ENCODE measurements around the gene ETS1. TPM values are rescaled to one million over a fixed set of nuclear protein-coding genes. Genes with fewer than 3 reads are reported as not detected.

ETS1 gene
- total RNA-seq, 2 donors from 2014 or later, result 19.3 to 37.6 TPM

DNA sequence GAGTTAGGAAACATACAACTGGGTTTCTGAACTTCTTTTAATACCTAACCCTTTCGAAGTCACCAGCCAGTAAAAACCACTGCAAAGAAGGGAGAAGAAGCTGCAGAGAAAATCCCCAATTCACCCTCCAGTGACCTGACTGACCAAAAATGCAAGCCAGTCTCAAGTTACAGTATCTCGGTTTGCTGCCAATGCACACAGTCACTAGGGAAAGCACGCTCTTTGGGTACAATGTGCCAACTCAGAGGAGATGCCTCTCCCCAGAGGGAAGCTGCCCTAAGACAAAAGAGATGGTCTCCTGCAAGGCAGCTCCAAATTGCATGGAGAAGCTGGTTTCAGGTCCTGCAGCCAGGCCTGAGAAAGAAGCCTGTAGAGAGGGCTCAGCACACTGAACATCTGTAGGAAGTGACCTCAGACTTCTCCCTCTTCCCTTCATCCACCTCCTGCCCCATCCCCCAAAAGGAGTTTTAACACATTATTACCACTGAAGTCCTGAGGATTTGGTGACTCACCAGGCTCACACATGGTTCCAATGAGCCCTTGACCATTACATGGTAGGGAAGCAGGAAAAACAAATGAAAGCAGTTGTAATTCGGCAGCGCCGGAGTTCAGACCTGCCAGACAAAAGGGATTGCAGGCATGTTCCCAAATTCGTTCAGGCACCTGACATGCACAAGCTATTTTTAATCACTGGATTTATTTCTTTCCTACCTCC lies 90.1 kb downstream of the ETS1 start:
- no peak overlapping the region for H3K9ac ChIP-seq (ENCODE audit: low read depth in 2 of 2, low read length in 2 of 2)

DNA sequence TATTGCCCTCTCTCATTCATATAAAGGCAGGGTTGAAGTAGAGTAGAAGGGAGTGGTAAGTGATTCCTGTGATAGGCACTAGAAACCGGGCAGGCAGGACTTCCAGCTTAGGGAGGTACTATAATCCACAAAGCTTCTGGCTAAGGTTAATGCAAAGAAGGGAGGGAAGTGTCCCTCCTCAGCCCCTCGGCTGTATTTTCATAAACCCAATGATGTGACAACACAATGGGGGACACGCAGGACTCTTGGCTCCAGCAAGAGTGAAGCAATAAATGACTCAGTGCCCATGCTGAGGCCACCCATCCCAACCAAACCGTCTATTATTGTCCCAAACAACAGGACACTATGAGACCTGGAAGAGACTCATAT lies 90.7 kb downstream of the ETS1 start:
- no peak for DNase-seq
- Histone ChIP-seq H3K36me3 (no peaks in the 10 kb centered on the region), H3K27ac (peak overlapping the region; percentile 58), H3K27me3 (no peaks in the 10 kb centered on the region), H3K9me3 (no peaks in the 10 kb centered on the region), H3K4me1 (peaks cover 18% of the 10 kb centered on the region), H3K9ac (ENCODE audit: low read depth in 2 of 2, low read length in 2 of 2) (peak overlapping the region in 1 of 2 donors; percentile 6), H3K4me3 (no peak overlapping the region)
- TF ChIP-seq, protein P1, sequence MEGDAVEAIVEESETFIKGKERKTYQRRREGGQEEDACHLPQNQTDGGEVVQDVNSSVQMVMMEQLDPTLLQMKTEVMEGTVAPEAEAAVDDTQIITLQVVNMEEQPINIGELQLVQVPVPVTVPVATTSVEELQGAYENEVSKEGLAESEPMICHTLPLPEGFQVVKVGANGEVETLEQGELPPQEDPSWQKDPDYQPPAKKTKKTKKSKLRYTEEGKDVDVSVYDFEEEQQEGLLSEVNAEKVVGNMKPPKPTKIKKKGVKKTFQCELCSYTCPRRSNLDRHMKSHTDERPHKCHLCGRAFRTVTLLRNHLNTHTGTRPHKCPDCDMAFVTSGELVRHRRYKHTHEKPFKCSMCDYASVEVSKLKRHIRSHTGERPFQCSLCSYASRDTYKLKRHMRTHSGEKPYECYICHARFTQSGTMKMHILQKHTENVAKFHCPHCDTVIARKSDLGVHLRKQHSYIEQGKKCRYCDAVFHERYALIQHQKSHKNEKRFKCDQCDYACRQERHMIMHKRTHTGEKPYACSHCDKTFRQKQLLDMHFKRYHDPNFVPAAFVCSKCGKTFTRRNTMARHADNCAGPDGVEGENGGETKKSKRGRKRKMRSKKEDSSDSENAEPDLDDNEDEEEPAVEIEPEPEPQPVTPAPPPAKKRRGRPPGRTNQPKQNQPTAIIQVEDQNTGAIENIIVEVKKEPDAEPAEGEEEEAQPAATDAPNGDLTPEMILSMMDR (IDR thresholded peaks at IDR 0.05), result no peak
- intact Hi-C loops (cut with DNase I), result no loop called here

More for the DNA sequence above, 90.1 kb downstream of the ETS1 start:
- no peak for DNase-seq
- peaks cover 18% of the 10 kb centered on the region for H3K4me1 ChIP-seq
- TF ChIP-seq, protein P1 (IDR thresholded peaks at IDR 0.05), result no peak
- H3K9me3 ChIP-seq, result no peaks in the 10 kb centered on the region
- H3K36me3 ChIP-seq, result no peaks in the 10 kb centered on the region
- H3K4me3 ChIP-seq, result no peak overlapping the region
- intact Hi-C loops (cut with DNase I), result no loop called here
- no peaks in the 10 kb centered on the region for H3K27me3 ChIP-seq
- H3K27ac ChIP-seq, result peak overlapping the region; percentile 58

DNA sequence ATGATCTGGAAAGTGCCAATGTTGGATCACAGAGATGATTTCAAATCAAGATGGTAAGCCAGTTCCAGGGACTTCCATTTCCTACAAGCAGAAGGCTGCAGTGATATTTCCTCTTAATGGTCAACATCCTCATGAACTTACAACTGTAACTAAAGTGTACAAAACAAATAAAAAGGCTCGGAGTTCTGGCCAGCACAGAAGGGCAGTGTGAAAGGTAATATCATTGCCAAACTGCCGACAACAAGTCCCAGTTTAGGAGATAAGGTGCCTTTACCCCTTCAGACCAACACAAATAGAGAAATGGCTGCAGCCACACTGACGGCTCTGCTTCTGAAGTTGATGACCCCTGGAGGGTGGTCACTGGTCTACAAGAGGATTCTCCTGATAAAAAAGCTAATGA lies 91.1 kb downstream of the ETS1 start:
- H3K9me3 ChIP-seq, result no peaks in the 10 kb centered on the region
- H3K4me1 ChIP-seq, result peaks cover 18% of the 10 kb centered on the region
- no peak for DNase-seq
- peak overlapping the region; percentile 58 for H3K27ac ChIP-seq
- H3K36me3 ChIP-seq, result no peaks in the 10 kb centered on the region
- H3K9ac ChIP-seq (ENCODE audit: low read depth in 2 of 2, low read length in 2 of 2), result peak overlapping the region in 1 of 2 donors; percentile 6
- intact Hi-C loops (cut with DNase I), result no loop called here
- H3K4me3 ChIP-seq, result no peak overlapping the region
- TF ChIP-seq, protein P1 (IDR thresholded peaks at IDR 0.05), result no peak
- H3K27me3 ChIP-seq, result no peaks in the 10 kb centered on the region

DNA sequence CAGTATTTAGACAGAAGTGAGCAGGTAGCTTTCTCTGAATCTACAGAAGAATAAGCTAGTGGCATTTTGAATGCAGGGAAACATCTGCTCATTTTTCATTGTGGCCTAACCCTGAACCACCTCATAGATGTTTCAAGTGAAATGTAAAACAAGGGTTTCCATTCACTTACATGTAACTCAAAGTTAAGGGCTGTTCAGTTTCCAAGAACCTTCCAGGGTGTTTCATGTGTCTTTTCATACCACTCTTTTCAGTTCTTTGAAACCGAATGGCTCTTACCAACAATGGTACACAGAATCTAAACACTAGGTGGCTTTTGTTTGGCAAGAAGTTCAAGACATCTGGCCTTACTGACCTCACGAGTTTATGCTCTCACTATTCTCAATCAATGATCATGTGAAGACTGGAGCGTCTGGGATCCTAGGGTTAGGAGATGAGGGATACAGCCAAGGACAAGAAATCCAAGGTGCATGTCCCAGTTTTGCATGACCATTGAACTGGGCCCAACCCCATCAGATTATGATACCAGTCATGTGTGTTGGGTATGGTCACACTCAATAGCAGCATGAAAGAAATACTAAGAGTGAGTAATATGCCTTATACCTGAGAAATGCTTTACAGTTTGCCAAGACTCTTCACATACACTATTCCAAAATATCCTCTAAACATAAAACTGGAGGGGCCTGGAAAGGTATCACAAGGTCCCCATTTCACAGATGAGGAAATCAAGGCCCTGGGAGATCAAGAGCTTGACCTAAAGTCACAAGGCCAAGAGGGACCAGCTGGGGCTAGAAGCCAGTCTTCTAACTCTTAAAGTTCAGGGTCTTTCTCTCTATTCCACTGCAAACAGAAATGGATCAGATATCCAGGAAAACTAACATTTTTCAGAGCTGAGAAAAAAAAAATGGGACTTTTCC lies 92.7 kb downstream of the ETS1 start:
- peaks cover 18% of the 10 kb centered on the region for H3K4me1 ChIP-seq
- TF ChIP-seq, protein P1 (IDR thresholded peaks at IDR 0.05), result no peak
- H3K27ac ChIP-seq, result no peak overlapping the region
- DNase-seq, result no peak
- no peak overlapping the region for H3K4me3 ChIP-seq
- no peaks in the 10 kb centered on the region for H3K9me3 ChIP-seq
- intact Hi-C loops (cut with DNase I), result no loop called here
- H3K9ac ChIP-seq (ENCODE audit: low read depth in 2 of 2, low read length in 2 of 2), result no peak overlapping the region
- H3K27me3 ChIP-seq, result no peaks in the 10 kb centered on the region
- H3K36me3 ChIP-seq, result no peaks in the 10 kb centered on the region

DNA sequence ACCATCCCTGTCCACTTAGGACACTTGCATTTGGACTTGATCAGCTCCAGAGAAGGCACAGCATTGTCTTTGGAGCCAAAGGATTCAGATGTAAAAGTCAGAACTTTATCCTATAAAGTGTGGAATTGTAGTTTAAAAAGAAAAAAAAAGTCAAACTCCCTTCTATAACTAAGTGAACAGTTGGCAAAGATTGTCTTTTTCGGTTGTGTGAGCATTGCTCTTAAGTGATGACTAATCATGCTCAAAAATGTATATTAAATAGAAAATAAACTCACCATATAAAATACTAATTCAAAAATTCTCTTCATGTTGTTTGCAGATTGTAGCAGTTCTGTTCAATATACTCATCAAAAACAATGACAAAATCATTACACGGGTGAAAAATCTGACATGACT lies 93.8 kb downstream of the ETS1 start:
- no peak for DNase-seq
- H3K27me3 ChIP-seq, result no peaks in the 10 kb centered on the region
- no peak overlapping the region for H3K4me3 ChIP-seq
- no peaks in the 10 kb centered on the region for H3K9me3 ChIP-seq
- H3K4me1 ChIP-seq, result peaks cover 13% of the 10 kb centered on the region
- intact Hi-C loops (cut with DNase I), result no loop called here
- TF ChIP-seq, protein P1 (IDR thresholded peaks at IDR 0.05), result no peak
- H3K36me3 ChIP-seq, result no peaks in the 10 kb centered on the region
- H3K27ac ChIP-seq, result peak overlapping the region; percentile 43
- H3K9ac ChIP-seq (ENCODE audit: low read depth in 2 of 2, low read length in 2 of 2), result no peak overlapping the region

Measured in colonic mucosa (tissue), 4 donors.